NCI-H1694 (cell line): Measurements from ENCODE around the gene DYNLT1.
"Not testable (repeated sequence)": the region's sequence is repeated elsewhere in the genome, so short reads cannot be mapped to it uniquely, and the experiment has no call there.

ENCODE experiments used
- DNase-seq: peaks from one replicate; lab custom pipeline; 2025; lab: John Stamatoyannopoulos, UW

Gene DYNLT1

DNA sequence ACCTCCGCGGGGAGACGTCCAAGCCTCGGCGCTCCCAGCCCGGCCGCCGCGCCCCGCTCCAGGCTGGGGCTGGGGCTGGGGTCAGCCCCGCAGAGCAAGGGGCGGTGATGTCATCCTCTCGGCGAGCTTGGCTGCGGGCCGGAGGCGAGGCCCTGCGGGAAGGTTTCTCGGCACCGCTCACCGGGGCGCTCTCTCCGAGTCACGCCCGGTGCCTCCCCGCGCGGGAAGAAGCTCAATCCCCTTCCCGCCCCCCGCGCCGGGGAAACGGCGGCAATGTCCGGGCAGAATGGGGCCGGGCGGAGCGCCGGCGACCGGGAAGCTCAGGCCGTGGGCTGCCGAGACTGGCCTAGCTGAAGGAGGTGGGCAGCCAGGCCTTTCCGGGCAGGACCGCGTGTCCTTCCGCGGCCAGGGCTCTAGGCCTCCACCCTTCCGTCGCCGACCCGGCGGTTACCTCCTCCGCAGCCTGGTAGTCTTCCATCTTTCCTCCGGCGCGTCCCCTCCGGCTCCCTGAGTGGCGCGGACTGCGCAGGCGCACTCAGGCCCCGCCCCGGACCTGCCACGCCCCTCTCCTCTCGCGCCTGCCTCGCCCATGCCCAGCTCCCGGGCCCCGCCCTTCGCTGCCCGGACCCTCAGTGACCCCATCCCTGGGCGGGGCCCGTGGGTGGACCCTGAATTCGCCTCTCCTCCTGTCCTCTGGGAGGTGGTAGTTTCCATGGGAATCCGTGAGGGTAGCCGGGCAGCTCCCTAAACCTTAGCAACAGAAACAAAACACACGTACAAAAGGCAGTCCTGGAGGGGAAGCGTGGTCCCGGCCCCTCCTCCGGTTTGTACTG, at the start of gene DYNLT1:
TSS of gene DYNLT1 (minus strand) at position 513 of the 833 bp plus-strand sequence. CDS start at position 478, 35 bp downstream.
- DNase-seq, result peak; percentile 77

DNA sequence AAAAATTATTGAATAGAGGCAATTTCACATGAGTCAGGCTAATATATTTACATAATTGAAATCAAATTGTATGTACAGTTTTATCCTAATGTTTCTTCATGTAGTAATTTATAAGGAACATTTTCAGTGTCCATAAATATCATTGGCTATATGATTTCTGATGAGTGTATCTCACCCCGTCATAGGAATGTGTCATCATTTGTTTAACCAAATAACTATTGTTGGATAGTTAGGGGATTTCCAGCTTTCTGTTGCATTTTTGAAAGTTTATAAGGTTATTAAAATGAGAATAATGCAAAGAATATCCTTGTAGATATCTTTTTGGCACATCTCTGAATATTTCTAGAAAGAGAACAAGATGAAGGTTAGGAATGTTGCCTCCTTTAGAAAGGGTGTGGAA, 44.3 kb upstream of the DYNLT1 start:
- DNase-seq, result no peak

DNA sequence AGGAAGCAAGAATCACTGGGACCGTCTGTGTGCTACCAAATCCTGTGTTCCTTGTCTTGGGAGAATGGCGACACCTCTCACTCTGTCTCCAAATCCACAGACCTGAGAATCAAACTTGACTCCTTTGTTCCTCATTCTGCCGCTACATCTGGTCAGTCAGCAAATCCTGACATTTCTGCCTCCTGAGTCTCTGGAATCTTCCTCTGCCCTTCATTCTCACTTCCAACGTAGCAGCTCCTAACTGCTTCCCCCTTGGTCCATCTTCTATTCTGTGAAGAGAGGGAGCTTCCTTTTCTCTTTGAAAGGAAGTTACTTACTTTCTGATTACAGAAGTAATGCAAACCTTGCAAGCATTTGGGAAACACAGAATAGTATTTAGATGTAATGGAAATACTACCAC, 43.0 kb upstream of the DYNLT1 start:
- DNase-seq, result no peak

DNA sequence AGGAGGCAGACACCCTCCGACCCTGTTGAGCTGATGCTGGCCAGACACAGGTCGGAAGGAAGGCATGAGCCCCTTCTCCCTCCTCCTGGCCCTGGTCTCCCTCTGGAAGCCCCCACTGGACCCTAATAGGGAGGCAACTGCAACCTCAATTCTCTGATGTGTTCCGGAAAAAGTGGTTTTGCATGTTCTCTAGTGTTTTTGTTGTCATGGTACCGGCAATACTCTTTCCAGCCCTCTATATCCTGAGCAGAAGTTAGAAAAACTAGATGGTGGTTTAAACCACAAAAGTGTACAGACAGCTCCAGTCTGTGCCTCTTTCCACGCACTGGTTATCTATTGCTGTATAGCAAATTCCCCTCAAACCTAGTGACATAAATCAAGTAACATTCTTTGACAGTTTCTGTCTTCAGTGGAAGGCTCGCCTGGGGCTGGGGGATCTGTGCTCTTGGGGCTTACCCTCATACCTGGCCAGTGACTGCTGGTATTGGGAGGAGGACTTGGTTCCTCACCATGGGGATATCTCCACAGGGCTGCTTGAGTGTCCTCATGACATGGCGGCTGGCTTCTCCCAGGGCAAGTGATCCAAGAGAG, 42.3 kb upstream of the DYNLT1 start:
- no peak for DNase-seq

DNA sequence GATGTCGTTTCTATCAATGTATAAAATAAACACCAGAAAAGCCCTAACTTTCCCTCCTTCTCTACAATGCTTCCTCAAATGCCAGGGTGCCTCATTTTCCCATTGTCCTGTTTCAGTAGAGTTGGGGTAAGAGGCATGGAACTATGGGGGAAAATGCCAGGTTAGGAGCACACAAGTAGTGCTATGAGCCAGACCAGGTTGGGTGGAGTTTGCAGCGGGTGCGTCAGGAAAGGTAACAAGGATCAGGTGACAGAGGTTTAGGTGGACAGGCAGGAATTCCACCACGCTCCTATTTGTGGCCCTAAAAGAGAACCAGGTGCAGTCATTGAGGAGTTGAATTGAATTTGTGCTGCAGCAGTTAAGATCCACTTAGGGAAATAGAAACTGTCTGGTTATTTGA, 41.8 kb upstream of the DYNLT1 start:
- no peak for DNase-seq

DNA sequence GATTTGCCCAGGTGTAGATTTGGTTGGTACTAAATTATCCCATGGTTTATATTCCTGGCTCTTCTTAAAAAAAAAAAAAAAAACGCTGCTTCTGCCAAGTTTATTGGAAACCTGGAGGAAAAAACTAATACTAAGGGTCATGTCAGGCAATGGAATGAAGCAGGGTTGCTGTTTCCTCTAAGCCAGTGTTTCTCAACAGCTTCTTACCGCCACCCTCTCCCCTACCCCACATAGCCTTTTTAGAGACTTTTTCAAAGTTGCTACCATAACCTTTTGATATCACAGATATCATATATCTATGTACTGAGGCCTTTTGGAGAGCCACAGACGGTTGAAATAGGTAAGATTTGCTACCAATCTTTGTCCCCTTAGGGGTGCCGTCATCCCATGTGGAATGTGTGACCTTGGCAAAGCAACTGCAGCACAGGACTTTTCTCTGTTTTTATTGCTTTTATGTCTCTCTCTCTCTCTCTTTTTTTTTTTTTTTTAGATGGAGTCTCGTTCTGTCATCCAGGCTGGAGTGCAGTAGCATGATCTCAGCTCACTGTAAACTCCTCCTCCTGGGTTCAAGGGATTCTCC, 40.3 kb upstream of the DYNLT1 start:
- DNase-seq, result no peak

DNA sequence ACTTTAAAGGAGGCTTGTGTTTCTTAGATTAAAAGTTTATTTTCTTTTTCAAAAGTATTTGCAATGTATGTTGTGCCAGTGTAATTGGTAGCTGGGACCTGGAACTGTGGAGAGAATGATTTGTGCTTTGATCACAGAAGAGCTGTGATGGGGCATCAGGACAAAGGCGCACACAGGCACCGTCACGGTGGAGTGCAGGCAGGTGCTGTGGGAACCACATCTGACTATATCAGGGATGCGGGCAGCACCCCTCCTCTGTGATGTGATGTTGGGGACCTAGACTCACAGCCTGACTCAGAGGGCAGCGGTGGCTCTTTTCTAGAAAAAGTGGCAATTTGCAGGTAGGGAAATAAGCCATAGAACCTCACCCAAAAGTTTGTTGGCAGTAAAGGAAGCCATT, 39.8 kb upstream of the DYNLT1 start:
- no peak for DNase-seq

DNA sequence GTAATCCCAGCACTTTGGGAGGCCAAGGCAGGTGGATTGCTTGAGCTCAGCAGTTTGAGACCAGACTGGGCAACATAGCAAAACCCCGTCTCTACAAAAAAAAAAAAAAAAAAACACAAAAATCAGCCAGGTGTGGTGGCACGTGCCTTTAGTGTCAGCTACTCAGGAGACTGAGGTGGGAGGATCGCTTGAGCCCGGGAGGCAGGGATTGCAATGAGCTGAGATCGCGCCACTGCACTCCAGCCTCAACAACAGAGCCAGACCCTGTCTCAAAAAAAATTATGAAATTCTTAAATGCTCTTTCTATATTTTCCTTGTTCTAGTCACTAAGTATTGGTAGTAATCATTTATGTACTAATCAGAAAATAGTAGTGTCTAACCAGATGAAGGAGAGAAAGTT, 35.9 kb upstream of the DYNLT1 start:
- no peak for DNase-seq

DNA sequence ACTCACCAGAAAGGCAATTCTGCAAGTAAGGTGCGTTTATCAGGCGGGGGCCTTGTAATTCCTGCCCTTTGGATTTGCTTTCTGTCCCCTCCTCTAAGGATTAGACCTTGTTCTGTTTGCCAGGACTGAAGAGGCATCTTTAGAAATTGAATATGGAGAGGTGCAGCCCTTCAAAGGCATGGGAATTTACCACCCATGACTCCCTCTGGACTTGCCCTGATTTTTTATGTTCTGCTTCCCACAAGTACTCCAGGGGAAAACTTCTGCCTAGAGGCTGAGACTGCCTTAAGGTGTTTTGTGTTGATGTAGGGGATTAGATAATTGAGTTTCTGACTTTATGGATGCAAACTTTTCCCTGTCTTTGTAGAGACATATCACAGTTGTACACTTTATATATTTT, 35.5 kb upstream of the DYNLT1 start:
- DNase-seq, result no peak

DNA sequence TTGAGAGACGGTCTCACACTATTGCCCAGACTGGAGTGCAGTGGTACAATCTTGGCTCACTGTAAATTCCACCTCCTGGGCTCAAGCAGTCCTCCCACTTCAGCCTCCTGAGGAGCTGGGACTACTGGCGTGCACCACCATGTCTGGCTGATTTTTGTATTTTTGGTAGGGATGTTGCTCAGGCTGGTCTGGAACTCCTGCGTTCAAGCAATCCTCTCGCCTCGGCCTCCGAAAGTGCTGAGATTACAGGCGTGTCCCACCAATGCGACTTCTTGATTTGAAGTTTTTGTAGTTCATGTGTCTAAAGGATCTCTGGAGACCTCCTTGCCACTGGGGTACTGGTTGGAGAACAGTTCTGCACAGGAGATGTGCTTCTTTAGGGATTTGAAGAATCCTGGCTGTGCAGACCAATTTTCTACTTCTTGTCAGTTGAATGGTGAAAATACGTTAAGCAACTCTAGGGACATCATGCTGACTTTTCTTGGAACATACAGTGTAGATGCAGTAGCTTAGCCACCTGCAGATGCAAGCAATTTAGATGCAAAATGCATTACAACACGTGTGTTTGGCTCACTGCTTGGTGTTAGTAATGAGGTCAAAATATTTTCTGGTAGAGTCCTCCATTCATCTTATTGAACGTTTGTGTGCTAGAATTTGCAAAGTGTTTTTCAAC, 33.5 kb upstream of the DYNLT1 start:
- no peak for DNase-seq

DNA sequence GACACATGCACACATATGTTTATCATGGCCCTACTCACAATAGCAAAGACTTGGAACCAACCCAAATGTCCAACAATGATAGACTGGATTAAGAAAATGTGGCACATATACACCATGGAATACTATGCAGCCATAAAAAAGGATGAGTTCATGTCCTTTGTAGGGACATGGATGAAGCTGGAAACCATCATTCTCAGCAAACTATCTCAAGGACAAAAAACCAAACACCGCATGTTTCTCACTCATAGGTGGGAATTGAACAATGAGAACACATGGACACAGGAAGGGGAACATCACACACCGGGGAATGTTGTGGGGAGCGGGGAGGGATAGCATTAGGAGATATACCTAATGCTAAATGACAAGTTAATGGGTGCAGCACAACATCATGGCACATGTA, 32.6 kb upstream of the DYNLT1 start:
- DNase-seq, result not testable (repeated sequence)

DNA sequence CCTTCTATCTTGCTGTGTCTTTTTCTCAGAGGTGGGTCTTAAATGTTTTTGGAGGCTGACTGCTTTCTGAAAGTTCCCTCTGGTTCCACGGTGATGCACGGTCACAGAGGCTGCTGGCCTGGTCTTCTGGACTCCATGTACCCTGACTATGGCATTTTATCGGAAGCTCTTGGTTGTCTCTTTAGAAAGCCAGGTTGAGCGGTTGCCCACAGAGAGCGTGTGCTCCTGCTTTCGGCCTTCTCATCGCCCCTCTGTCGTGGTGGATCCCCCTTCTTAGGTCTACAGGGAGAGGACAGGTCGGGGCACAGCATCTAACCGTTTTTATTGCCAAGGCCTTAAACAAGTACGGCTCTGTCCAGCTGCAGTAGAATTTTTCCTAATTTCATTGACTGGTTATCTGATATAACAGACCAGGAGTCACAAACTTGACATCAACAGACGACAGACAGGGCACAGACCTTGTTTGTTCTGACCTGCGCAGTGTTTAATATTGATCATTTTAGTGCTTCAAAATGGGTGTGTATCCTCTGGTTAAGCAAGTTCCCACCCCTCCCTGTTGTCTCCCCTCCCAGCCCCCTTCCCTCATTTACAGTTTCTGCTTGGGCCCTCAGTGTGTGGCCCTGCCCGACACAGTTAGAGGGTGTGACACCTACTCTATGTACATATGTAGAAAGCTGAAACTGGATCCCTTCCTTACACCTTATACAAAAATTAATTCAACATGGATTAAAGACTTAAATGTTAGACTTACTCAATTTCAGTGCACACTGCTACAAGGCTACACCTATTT, 30.0 kb upstream of the DYNLT1 start:
- no peak for DNase-seq

DNA sequence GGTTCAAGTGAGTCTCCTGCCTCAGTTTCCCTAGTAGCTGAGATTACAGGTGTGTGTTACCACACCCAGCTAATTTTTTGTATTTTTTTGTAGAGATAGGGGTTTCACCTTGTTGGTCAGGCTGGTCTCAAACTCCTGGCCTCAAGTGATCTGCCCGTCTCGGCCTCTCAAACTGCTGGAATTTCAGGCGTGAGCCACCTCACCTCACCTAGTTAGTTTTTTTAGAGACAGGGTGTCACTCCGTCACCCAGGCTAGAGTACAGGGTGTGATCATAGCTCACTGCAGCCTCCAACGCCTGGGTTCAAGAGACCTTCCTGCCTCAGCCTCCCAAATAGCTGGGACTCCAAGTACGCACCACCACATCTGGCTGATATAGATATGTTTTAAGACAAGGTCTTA, 28.2 kb upstream of the DYNLT1 start:
- DNase-seq, result no peak

DNA sequence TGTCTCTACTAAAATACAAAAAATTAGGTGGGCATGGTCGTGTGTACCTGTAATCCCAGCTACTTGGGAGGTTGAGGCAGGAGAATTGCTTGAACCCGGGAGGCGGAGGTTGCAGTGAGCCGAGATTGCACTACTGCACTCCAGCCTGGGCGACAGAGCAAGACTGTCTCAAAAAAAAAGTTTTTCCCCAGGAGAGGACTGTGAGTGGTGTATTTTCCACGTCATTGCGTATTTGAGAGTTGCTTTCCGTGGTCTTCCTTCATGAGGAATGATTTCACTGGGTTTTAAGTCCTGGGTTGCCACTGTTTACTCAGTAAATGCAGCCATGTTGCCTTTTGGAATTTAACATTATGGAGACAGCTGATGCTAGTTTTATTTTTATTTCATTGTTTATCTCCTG, 27.6 kb upstream of the DYNLT1 start:
- DNase-seq, result not testable (repeated sequence)

DNA sequence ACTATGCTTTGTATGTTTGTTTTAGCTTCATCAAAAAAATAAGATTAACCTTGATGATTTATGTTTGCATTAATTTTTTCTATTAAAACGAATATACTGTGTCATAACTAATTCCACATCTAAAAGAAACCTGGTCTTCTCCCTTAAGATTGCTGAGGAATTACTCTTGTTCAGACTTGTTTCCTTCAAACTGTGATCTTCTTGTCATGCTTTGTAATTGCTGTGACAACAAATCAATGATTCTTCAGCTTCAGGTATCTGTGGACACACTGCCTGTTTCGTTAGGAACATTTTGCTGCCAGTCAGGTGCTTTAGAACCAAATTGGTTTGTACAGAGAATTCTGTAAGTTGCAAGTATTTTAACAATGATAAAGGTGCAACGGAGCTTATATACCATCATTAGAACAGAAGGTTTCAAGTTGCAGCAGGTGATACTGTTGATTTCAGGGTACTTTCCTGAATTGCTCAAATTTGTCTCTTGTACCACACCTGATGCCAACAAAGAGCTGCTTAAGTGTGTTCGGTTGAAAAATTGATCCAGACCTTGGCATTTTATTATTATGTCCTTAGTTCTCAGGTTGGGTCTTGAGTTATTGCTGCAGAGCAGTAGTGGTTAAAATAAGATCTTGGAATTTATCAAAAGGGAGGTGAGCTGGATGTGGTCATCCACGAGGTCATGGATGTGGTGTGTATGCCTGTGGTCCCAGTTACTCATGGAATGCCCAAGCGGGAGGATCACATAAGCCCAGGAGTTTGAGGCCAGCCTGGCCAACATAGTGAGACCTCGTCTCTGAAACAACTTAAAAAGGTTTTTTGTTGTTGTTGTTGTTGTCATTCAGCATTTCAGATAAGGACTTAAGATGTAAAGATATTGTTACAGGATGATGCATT, 24.8 kb upstream of the DYNLT1 start:
- no peak for DNase-seq

DNA sequence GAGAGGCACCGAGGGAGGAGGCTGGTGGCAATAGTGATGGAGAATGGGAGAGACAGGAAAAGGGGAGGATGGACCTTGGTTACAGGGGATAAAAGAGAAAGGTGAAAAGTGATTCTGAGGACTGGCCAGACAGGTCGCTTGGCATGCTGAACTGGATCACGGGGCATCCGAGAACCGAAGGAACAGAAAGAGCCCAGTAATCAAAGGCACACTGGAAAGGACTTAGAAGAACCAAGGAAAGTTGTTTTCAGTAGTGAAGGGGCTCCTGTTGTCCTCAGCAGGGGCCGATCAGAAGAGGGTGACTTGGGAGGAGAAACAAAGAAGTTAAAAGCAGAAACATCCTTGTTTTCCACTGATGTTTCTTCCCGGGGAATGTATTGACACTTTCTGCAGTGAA, 24.2 kb upstream of the DYNLT1 start:
- no peak for DNase-seq

DNA sequence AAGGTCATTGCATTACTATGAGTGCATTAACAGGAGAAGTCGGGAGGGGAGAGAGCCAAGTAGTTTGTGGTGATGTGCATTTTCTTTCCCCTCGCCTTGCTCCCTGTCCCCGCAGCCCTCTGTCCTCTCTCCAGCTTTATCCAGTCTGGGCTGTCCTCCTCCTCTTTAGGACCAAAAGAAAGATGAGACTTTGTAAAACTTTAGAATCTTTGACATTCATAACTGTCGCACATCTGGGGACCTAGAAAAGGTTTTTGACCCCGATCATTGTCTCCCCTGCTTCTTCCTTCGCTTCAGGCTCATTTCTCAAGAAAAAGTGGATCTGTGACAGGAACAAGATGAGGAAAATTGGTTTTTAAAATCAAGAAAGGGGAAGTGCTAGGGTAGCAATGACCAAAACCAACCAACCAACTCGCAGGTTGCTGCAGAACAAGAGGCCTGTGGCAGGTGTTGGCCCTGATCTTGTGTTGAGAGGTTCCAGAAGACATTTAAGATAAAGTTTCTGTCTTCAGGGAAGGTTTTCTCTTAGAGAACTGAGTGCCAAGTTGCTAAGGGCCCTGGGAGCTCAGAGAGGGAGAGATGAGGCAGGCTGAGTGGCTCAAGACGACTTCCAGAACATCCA, 22.9 kb upstream of the DYNLT1 start:
- no peak for DNase-seq

DNA sequence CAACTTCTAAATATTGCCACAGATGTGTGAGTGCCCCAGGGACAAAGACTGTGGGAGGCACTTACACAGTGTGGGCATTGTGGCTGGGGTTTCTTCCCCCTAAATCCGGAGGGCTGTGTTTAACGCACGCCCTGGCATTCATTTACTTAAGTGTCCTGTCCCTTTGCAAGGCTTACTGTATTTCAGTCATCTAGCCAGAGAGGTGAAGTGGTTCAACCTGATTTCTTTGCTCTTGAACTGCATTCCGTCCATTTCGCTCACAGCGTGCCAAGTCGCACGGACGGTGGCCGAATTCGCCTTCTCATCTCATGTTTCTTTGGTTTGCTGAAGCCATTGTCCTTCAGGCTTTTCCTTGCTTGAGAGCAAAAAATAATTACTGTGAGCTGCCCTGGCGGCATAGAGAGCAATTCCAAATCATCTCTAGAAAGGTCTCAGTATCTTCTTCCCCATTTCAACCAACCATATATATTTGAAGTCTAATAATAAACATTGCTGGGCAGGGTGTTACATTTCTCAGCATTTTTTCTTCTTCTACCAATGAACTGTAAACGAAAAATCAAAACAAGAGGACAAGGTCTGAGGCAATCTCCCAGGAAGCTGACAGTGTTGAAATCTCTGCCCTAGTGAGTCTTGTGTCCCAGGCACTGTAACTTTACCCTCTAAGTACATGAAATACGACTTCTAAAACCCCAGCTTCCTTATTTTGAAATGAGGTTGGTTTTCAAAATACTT, 22.3 kb upstream of the DYNLT1 start:
- no peak for DNase-seq

DNA sequence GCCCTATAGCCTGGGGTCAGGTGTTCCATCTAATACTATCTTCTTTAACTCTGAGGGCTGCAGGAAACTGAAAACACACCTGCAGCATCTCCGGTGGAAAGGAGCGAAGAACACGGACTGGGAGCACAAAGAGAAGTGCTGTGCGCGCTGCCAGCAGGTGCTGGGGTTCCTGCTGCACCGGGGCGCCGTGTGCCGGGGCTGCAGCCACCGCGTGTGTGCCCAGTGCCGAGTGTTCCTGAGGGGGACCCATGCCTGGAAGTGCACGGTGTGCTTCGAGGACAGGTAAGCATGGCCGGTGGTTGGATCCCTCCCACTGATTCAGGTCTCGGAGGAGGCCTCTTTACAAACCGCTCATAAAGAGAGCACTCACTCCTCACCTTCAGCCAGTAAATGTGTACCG, 20.8 kb upstream of the DYNLT1 start:
- DNase-seq, result no peak

DNA sequence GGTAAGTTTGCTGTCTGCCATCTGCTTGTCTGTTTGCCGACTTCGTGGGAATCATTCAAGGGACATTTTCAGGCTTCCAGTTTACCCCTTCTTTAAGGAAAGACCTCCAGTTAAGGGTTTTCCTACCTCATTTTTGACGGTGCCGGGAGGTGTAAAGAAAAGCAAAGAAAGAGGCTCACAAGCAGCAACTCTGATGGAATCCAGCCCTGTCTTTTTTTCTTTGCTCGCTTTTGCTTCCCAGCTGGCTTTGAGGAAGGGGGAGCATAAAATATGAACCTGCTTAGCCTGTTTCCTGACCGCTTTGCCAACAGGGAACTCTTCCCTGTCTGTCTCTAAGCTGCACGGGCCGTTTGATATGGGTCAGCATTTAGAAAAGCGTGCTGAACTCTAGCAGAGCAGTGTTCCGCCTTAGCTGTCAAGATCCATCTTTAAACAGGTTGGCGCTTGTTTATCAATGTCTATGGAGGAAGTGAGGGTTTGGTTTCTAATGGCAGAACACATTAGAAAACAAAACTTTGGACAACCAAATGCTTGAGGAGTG, 19.2 kb upstream of the DYNLT1 start:
- DNase-seq, result no peak
